ENCODE measurements around the gene BPIFB4. TPM values are rescaled to one million over a fixed set of nuclear protein-coding genes. Genes with fewer than 3 reads are reported as not detected.
"Not testable (repeated sequence)": the region's sequence is repeated elsewhere in the genome, so short reads cannot be mapped to it uniquely, and the experiment has no call there.

BPIFB4 gene
- total RNA-seq, 1 donor from 2014 or later: not detected

DNA sequence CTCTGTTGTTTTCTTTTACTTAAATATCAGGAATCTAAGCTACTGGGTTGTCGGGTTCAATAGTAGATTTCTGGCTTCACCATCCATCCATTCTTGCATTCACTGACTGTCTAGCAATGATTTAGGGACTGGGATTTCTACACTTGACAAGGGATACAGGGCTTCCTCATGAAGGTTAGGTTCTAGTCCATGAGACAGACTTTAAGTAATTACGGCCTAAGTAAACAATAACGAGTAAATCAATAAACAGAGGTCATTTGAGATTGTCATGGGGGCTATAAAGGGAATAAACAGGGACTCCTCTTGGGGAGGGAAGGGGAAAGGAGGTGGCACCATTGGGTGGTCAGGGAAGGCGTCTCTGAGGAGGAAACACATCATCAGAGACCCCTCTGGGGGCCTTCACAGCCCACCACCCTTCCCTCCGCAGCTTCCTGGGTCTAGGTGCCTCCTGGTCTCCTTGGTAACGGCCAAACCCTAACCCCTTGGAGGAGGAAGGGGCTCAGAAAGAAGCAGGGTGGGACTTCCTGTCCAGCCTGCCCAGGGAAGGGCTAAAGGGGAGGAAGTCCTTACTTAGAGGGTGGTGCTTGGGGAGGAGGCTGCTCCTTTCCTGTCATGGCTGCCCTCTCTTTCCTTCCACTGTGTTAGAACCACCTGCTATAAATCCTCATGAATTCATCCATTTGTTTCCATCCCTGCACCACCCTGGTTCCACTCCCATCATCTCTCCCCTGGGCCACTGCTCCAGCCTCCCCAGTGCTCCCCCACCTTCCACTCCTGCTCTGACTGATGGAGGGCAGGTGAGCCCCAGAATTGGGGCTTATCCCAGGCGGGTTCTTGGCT is 33.3 kb downstream of the BPIFB4 start:
- Histone ChIP-seq H3K9ac (ENCODE audit: low read length) (no peak overlapping the region), H3K79me2 (ENCODE audit: insufficient read depth, low read length) (no peaks in the 10 kb centered on the region), H4K20me1 (ENCODE audit: insufficient read depth, low read length) (no peaks in the 10 kb centered on the region), H3K4me3 (ENCODE audit: insufficient read depth, low read depth, low read length) (no peak overlapping the region), H3K36me3 (ENCODE audit: insufficient read depth, low read length) (no peaks in the 10 kb centered on the region), H3K27me3 (ENCODE audit: insufficient read depth, low read length) (no peaks in the 10 kb centered on the region), H3K27ac (ENCODE audit: low read depth, low read length) (no peak overlapping the region), H3K4me1 (ENCODE audit: insufficient read depth, low read length) (no peaks in the 10 kb centered on the region), H3K4me2 (ENCODE audit: low read length) (no peak overlapping the region), H2AFZ (ENCODE audit: low read depth, low read length) (no peak overlapping the region), H3K9me3 (ENCODE audit: insufficient read depth, low read depth, low read length) (no peaks in the 10 kb centered on the region)
- H3K27ac Mint-ChIP-seq (ENCODE audit: unreplicated experiment): no peak overlapping the region
- H3K4me3 Mint-ChIP-seq (ENCODE audit: unreplicated experiment): no peak overlapping the region
- no peak for DNase-seq (ENCODE audit: low read depth)
- no peak for FAIRE-seq
- TF ChIP-seq, protein P1, sequence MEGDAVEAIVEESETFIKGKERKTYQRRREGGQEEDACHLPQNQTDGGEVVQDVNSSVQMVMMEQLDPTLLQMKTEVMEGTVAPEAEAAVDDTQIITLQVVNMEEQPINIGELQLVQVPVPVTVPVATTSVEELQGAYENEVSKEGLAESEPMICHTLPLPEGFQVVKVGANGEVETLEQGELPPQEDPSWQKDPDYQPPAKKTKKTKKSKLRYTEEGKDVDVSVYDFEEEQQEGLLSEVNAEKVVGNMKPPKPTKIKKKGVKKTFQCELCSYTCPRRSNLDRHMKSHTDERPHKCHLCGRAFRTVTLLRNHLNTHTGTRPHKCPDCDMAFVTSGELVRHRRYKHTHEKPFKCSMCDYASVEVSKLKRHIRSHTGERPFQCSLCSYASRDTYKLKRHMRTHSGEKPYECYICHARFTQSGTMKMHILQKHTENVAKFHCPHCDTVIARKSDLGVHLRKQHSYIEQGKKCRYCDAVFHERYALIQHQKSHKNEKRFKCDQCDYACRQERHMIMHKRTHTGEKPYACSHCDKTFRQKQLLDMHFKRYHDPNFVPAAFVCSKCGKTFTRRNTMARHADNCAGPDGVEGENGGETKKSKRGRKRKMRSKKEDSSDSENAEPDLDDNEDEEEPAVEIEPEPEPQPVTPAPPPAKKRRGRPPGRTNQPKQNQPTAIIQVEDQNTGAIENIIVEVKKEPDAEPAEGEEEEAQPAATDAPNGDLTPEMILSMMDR (IDR thresholded peaks at IDR 0.05; ENCODE audit: insufficient read depth, low read depth, low read length): no peak
- TF ChIP-seq EZH2 (IDR thresholded peaks at IDR 0.05; ENCODE audit: insufficient read depth, low read length): no peak
- H3K4me1 Mint-ChIP-seq (ENCODE audit: low read depth, unreplicated experiment): no peaks in the 10 kb centered on the region
- H3K27me3 Mint-ChIP-seq (ENCODE audit: low read depth, unreplicated experiment): peaks cover 12% of the 10 kb centered on the region
- H3K36me3 Mint-ChIP-seq (ENCODE audit: low read depth, unreplicated experiment): no peaks in the 10 kb centered on the region
- H3K9me3 Mint-ChIP-seq (ENCODE audit: unreplicated experiment): peaks cover 5% of the 10 kb centered on the region

DNA sequence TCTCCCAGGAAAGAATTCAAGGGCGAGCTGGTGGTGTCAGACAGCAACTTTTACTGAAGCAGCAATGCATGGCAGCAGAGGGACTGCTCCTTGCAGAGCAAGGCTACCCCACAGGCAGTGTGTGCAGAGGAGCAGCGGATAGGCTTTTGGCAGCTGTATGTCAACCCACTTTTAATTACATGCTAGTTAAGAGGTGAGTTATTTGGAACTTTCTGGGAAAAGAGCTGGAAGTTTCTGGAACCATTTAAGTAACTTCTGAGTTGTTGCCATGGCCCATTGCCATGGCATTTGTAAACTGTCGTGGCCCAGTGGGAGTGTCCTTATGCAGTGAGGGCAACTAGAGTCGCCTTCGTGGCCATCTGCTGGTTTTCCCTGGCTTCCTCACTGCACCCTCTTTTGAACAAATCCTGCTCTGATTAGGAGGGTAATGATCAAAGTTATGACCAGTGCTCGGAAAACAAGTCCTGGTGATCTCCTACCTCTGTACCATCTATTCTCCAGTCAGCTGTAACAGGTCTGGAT is 34.0 kb downstream of the BPIFB4 start:
- DNase-seq (ENCODE audit: low read depth) (no peak), FAIRE-seq (no peak)
- H3K27me3 ChIP-seq (ENCODE audit: insufficient read depth, low read length): no peaks in the 10 kb centered on the region
- no peaks in the 10 kb centered on the region for H3K4me1 ChIP-seq (ENCODE audit: insufficient read depth, low read length)
- no peak for TF ChIP-seq EZH2 (IDR thresholded peaks at IDR 0.05; ENCODE audit: insufficient read depth, low read length)
- TF ChIP-seq, protein P1 (IDR thresholded peaks at IDR 0.05; ENCODE audit: insufficient read depth, low read depth, low read length): no peak
- no peaks in the 10 kb centered on the region for H3K36me3 Mint-ChIP-seq (ENCODE audit: low read depth, unreplicated experiment)
- H3K9ac ChIP-seq (ENCODE audit: low read length): no peak overlapping the region
- H2AFZ ChIP-seq (ENCODE audit: low read depth, low read length): no peak overlapping the region
- H3K4me2 ChIP-seq (ENCODE audit: low read length): no peak overlapping the region
- no peaks in the 10 kb centered on the region for H3K4me1 Mint-ChIP-seq (ENCODE audit: low read depth, unreplicated experiment)
- peaks cover 11% of the 10 kb centered on the region for H3K27me3 Mint-ChIP-seq (ENCODE audit: low read depth, unreplicated experiment)
- H3K9me3 ChIP-seq (ENCODE audit: insufficient read depth, low read depth, low read length): no peaks in the 10 kb centered on the region
- no peaks in the 10 kb centered on the region for H3K36me3 ChIP-seq (ENCODE audit: insufficient read depth, low read length)
- peaks cover 5% of the 10 kb centered on the region for H3K9me3 Mint-ChIP-seq (ENCODE audit: unreplicated experiment)
- H3K4me3 Mint-ChIP-seq (ENCODE audit: unreplicated experiment): no peak overlapping the region
- H3K27ac Mint-ChIP-seq (ENCODE audit: unreplicated experiment): no peak overlapping the region
- no peaks in the 10 kb centered on the region for H3K79me2 ChIP-seq (ENCODE audit: insufficient read depth, low read length)
- no peak overlapping the region for H3K4me3 ChIP-seq (ENCODE audit: insufficient read depth, low read depth, low read length)
- H3K27ac ChIP-seq (ENCODE audit: low read depth, low read length): no peak overlapping the region
- H4K20me1 ChIP-seq (ENCODE audit: insufficient read depth, low read length): no peaks in the 10 kb centered on the region

DNA sequence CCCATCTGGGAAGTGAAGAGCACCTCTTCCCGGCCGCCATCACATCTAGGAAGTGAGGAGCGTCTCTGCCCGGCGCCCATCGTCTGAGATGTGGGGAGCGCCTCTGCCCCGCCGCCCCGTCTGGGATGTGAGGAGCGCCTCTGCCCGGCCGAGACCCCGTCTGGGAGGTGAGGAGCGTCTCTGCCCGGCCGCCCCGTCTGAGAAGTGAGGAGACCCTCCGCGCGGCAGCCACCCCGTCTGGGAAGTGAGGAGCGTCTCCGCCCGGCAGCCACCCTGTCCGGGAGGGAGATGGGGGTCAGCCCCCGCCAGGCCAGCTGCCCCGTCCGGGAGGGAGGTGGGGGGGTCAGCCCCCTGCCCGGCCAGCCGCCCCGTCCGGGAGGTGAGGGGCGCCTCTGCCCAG is 36.1 kb downstream of the BPIFB4 start:
- H3K4me1 ChIP-seq (ENCODE audit: insufficient read depth, low read length); H3K27ac Mint-ChIP-seq (ENCODE audit: unreplicated experiment); FAIRE-seq: not testable (repeated sequence)

More for the DNA sequence above, 36.1 kb downstream of the BPIFB4 start:
- DNase-seq (ENCODE audit: low read depth); H3K4me1 Mint-ChIP-seq (ENCODE audit: low read depth, unreplicated experiment); H3K4me3 Mint-ChIP-seq (ENCODE audit: unreplicated experiment); H3K4me2 ChIP-seq (ENCODE audit: low read length); H3K36me3 ChIP-seq (ENCODE audit: insufficient read depth, low read length); H3K36me3 Mint-ChIP-seq (ENCODE audit: low read depth, unreplicated experiment); H3K4me3 ChIP-seq (ENCODE audit: insufficient read depth, low read depth, low read length); H3K9ac ChIP-seq (ENCODE audit: low read length); H3K79me2 ChIP-seq (ENCODE audit: insufficient read depth, low read length); H3K27me3 ChIP-seq (ENCODE audit: insufficient read depth, low read length); H3K27ac ChIP-seq (ENCODE audit: low read depth, low read length); H4K20me1 ChIP-seq (ENCODE audit: insufficient read depth, low read length); H3K9me3 ChIP-seq (ENCODE audit: insufficient read depth, low read depth, low read length); H2AFZ ChIP-seq (ENCODE audit: low read depth, low read length): not testable (repeated sequence)
- Mint-ChIP-seq H3K27me3 (ENCODE audit: low read depth, unreplicated experiment) (peaks cover 11% of the 10 kb centered on the region), H3K9me3 (ENCODE audit: unreplicated experiment) (peaks cover 15% of the 10 kb centered on the region)
